ENCODE results near the gene ADSS1. TPM values are rescaled to one million over a fixed set of nuclear protein-coding genes. Genes with fewer than 3 reads are reported as not detected.
A peak's percentile ranks its signal among the peaks of the same experiment; 100 is the strongest.

ADSS1 gene
- total RNA-seq, 1 experiment from 2014 or later: 0.84 TPM

DNA sequence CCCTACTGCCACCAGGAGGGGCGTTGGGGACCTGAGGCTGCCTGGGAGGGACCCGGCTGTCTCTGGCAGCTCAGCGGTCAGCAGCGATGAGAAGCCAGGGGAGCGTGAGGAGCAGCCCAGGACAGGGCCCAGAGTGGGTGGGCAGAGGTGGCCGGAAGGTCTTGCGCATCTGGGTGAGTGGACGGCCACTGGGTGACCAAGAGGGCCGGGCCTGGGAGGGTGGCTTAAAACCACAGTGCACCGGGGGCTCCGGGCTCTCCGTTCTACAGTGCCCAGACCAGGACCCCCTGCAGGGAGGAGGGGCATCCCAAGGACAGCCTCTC is 24.6 kb upstream of the ADSS1 start:
- DNase-seq (ENCODE audit: low read depth): no peak

DNA sequence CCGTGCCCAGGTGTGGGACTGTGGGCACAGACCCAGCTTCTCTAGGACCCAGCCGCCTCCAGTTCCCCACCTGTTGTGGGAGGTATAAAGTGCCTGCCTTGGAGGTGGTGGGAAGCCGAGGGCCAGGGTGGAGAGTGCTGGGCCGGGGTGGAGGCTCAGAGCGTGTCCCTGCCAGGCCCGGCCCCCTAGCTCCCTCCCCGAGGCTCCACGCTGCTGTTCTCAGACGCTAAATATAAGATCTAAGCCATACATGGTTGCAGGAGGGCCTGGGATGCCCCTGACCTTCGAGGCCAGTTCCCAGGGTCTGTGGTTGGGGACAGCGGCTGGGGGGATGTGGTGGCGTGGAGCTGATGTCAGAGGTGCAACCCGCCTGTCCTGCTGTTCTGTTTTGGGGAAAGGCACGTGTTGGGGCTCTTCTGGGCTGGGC is 23.8 kb upstream of the ADSS1 start:
- DNase-seq (ENCODE audit: low read depth): no peak

DNA sequence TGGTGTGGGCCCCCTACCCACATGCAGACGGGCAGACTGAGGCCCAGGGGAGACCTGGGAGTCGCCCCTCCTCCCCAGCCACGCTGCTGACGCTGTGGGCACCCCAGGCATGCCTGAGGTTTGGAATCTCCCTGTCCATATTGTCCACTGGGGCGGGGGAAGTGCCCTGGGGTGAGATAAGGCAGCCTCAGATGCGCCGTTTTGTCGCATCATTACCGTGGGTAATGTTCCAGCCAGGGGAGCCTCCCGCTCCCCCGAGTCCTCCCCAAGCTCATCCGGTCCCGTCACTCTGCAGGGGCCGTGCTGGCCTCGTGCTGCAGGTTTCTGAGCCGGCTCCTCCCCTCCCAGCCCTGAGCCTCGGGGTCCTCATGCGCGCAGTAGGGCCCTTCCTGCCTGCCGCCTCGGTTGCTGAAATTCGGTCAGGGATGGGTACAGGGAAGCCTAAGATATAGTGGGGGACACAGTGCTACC is 23.2 kb upstream of the ADSS1 start:
- no peak for DNase-seq (ENCODE audit: low read depth)

DNA sequence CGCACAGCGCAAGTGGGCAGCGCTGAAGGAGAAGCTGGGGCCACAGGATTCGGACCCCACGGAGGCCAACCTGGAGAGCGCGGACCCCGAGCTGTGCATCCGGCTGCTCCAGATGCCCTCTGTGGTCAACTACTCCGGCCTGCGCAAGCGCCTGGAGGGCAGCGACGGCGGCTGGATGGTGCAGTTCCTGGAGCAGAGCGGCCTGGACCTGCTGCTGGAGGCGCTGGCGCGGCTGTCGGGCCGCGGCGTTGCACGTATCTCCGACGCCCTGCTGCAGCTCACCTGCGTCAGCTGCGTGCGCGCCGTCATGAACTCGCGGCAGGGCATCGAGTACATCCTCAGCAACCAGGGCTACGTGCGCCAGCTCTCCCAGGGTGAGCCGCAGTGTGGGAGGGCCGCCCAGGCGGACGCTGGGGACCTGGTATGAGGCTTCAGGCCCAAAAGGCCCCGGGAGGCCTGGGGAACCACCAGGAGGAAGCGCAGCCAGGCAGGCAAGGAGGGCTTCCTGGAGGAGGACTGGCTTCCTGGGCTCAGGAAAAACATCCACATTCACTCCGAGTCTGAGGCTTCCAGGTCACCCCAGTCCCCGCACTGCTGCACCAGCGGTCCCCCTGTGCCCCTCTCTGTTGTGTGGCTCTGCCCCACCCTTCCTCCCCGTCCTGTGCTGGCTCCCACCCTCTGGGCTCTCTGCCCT is 22.5 kb upstream of the ADSS1 start:
- DNase-seq (ENCODE audit: low read depth): no peak

DNA sequence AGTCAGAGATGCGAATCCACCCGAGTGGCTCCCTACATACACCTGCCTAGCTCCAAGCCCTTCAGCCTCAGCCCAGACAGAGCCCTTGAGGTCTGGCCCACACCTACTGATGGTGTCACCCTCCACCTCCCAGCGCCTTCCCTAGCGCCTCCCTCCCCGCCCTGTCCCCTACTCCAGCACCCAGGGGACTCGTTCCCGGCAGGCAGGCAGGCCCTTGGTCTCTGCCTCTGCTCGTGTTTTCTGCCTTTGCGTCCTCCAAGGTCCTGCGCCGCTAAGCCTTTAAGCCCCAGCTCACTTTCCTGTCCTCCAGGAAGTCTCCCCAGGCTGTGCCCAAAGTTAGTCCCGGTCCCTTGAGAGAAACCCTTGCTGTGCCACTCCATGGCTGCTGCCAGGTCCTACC is 21.9 kb upstream of the ADSS1 start:
- DNase-seq (ENCODE audit: low read depth): no peak

DNA sequence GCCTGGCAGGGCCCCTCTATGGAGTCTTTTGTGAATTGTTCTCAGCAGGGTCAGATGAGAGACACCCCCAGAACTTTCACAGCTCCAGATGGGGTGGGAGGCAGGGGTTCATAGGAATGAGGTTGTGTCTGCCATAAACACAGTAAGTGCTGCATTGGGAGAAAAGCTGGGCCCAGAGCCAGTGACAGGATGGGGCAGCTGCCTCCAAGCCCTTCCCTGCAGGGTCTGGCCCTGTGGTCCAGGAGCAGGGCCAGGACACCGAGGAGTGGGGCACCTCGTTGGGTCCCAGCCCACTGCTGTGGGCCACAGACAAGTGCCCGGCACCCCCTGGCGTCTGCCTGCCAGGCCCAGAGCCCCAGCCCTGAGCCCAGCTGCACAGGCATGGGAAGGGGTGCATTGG is 21.4 kb upstream of the ADSS1 start:
- no peak for DNase-seq (ENCODE audit: low read depth)

DNA sequence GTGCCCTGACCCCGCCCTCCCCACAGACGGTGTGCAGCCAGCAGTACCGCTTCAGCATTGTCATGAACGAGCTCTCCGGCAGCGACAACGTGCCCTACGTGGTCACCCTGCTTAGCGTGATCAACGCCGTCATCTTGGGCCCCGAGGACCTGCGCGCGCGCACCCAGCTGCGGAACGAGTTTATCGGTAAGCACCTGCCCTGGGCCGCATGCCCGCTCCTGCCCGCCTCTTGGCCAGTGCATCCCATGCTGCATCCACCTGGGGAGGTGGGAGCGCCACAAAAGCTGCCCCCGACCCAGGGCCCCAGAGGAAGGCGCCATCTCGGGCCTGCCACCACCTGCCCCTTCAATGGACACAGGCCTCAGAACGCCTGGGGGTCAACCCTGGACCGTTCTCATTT is 20.8 kb upstream of the ADSS1 start:
- no peak for DNase-seq (ENCODE audit: low read depth)

DNA sequence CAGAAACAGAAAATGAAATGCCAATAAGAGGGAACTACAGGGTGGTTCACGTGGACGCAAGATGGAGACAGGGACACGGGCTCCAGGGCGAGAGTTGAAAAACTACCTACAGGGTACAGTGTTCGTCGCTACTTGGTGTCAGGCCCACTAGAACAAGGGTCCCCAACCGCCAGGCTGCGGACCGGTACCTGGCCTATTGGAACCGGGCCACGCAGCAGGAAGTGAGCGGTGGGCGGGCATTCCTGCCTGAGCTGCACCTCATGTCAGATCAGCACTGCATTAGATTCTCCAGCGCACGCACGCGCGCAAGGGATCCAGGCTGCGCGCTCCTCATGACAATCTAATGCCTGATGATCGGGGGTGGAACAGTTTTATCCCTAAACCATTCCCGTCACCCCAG is 19.8 kb upstream of the ADSS1 start:
- no peak for DNase-seq (ENCODE audit: low read depth)

DNA sequence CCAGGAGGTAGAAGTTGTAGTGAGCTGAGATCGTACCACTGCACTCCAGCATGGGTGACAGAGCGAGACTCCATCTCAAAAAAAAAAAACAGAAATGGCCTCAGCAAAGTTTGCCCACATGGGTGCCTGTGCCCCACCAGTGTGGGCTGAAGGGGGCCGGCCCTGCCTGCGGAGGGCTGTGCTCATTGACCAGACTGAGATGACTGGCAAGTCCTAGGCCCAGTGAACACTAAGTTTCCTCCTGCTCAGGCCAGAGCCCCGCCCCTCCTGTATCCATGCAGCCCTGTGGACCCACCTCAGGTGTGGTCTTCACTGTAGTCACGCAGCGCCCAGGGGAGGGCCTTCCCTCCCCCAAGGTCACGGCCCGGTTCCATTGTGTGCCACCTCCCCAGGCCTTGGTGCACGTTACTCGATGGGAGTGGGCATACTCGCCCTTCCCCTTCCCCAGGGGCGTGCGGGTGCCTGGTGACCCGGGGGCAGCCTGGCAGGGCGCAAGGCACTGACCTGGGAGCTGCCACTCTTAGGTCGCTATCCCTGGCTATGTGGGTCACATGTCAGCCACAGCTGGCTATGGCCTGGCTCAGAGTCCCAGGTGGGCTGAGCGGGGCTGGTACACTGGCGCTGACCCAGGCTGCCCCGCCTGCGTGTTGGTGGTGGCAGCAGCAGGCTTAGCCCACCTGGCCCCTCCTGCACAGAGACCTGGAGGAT is 18.5 kb upstream of the ADSS1 start:
- no peak for DNase-seq (ENCODE audit: low read depth)

DNA sequence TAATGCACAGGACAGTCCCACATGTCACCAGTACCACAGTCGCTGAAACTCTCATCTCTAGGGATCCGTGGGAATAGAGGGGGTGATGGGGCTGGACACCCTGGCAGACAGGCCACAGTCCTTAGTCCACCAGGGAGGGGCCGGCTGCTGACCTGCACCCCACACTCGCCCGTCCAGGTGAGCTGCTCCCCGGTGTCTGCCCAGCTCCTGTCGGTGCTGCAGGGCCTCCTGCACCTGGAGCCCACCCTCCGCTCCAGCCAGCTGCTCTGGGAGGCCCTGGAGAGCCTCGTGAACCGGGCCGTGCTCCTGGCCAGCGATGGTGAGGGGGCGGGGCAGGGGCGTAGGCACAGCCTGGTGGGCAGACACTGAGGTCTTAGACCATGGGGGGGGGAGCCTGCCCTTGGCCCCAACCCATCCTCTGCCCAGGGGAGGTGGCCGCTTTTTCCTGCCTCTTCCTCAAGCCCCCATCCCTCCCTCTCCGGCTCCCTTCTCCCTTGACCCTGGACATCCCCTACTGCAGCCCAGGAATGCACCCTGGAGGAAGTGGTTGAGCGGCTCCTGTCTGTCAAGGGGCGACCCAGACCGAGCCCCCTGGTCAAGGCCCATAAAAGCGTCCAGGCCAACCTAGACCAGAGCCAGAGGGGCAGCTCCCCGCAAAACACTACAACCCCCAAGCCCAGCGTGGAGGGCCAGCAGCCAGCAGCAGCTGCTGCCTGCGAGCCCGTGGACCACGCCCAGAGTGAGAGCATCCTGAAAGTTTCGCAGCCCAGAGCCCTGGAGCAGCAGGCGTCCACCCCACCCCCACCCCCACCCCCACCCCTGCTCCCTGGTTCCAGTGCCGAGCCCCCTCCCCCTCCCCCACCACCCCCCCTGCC is 17.1 kb upstream of the ADSS1 start:
- DNase-seq (ENCODE audit: low read depth): no peak

DNA sequence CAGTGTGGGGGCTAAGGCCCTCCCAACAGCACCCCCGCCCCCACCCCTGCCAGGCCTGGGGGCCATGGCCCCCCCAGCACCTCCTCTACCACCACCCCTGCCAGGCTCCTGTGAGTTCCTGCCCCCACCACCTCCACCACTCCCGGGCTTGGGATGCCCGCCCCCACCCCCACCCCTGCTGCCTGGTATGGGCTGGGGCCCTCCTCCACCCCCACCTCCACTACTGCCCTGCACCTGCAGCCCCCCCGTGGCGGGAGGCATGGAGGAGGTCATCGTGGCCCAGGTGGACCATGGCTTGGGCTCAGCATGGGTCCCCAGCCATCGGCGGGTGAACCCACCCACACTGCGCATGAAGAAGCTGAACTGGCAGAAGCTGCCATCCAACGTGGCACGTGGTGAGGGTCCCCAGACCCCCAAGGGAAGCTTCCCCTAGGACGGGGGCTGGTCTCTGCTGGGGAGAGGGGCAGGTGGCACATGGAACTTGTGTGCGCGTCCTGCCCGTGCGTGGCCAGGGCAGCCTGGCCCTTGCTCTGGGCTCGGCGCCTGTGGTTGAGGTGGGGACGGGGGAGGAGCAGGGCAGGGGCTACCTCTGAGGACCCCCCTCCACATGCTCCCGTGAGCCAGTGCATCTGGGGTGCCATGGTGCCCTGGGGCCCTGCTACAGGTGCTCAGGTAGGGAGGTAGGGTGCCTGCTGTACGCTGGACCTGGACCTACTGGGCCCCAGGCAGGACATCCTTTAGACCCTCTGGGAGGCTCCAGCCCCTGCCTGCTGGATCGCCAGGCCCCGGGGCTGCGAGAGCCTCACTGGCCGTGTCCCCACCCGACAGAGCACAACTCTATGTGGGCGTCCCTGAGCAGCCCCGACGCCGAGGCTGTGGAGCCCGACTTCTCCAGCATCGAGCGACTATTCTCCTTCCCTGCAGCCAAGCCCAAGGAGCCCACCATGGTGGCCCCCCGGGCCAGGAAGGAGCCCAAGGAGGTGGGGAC is 16.1 kb upstream of the ADSS1 start:
- DNase-seq (ENCODE audit: low read depth): no peak

DNA sequence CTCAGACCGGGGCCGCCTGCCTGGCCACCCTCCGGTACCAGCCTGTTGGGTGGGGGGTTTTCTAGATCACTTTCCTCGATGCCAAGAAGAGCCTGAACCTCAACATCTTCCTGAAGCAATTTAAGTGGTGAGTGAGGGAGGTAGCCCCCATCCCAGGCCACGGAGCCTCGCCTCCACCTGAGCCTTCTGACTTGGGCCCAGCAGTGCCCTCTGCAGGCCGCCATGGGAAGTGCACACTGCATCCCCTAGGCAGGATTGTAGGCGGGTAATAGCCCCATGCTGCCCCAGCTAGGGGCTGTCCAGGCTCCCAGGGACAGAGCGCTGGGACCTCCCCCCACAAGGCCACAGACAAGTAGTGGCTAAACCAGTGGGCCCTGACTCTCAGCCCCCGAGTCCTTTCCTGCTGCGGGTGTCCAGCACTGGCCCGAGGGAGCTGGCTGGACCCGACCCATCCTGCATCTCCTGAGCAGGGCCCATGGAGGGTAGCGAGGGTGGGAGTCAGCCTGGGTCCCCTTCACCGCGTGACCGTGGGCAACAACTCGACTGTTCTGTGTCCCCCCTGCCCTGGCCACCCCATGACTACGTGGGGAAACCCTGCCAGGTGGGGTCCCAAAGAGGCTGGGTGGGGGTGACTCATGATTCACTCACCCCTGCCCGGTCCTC is 15.3 kb upstream of the ADSS1 start:
- DNase-seq (ENCODE audit: low read depth): peak; percentile 54

DNA sequence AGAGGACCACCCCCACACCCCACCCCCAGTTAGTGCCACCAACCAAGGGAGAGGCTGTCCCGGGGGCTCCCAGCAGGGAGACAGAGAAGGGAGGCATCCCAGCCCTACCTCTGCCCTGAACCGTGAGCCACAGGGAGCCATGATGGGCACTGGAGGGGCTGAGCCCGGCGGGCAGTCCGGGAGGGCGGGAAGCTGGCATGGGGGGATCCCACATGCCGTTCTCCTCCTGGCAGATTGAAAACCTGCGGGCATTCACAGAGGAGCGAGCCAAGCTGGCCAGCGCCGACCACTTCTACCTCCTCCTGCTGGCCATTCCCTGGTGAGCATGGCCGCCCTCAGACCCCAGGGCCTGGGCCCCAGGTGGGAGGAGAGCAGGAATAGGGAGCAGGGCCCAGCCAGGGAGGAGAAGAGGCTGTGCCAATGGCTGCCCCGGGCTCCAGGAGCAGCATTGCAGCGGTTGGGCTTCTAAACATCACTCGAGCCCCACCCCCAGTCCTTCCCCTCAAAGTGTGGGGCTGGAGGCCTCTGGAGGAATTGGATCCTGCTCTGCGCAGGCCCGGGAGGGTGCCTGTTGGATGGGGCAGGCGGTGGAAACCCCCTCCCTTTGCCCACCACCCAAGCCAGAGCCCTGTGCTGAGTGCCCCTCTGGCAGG is 14.5 kb upstream of the ADSS1 start:
- no peak for DNase-seq (ENCODE audit: low read depth)

DNA sequence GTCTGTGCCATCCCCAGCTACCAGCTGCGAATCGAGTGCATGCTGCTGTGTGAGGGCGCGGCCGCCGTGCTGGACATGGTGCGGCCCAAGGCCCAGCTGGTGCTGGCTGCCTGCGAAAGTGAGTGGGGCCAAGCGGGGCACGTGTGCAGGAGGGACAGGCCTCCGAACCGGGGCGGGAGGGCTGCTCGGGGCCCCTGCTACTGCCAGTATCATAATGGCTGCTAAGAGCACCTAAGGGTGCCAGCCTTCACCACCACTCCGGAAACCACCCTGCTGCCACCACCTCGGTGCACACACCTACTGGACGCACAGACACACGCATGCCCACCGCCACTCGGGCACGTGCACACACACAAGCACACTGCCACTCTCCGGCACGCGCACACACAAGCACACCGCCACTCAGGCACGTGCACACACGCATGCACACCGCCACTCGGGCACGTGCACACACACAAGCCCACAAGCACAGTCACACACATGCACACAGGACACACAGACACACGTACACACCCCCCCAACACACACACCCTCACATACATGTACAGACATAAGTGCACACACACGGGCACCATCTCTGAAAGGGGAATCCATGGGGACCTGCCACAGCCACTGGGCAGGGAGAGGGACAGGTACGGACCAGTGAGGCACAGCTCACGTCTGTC is 13.8 kb upstream of the ADSS1 start:
- no peak for DNase-seq (ENCODE audit: low read depth)

DNA sequence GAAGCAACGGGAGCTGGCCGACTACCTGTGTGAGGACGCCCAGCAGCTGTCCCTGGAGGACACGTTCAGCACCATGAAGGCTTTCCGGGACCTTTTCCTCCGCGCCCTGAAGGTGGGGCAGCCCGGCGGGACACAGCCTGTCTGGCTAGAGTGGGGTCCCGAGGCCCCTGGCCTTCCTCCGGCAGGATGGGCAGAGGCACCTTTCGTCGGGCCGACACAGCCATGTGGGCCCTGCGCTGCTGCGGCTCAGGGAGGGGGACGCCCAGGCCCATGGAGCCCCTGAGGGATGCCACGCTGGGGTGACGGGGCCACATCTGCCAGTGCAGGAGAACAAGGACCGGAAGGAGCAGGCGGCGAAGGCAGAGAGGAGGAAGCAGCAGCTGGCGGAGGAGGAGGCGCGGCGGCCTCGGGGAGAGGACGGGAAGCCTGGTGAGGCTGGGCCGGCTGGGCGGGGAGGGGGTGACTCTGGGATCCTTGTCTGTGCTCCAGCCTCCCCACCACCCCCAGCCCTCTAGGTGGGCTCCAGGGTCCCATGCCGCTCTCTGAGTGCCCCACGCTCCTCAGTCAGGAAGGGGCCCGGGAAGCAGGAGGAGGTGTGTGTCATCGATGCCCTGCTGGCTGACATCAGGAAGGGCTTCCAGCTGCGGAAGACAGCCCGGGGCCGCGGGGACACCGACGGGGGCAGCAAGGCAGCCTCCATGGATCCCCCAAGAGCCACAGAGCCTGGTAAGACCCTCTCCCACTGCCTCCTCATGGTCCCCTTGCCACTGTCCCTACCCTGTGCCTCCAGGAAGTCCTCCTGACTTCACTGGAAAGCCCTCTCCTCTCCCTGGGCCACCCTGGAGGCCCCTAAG is 10.9 kb upstream of the ADSS1 start:
- DNase-seq (ENCODE audit: low read depth): no peak

DNA sequence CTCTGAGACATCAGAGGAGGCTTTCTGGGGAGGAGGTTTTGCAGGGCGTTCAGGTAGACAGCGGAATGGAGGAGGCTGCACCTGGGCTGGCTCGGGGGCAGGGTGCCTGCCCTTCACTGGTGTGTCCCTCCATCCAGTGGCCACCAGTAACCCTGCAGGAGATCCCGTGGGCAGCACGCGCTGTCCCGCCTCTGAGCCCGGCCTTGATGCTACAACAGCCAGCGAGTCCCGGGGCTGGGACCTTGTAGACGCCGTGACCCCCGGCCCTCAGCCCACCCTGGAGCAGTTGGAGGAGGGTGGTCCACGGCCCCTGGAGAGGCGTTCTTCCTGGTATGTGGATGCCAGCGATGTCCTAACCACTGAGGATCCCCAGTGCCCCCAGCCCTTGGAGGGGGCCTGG is 10.0 kb upstream of the ADSS1 start:
- no peak for DNase-seq (ENCODE audit: low read depth)

DNA sequence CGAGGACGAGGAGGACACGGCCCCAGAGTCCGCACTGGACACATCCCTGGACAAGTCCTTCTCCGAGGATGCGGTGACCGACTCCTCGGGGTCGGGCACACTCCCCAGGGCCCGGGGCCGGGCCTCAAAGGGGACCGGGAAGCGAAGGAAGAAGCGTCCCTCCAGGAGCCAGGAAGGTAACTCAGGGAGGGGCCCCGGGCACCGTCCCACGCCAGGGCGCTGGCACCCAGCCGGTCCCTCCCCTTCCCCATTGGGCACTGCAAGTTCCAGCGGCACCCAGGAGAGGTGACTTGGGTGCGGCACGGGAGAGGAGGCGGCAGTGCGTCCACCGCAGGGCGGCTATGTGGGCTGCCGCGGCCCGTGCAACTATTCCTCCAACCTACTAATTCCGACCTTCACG is 9.3 kb upstream of the ADSS1 start:
- no peak for DNase-seq (ENCODE audit: low read depth)

DNA sequence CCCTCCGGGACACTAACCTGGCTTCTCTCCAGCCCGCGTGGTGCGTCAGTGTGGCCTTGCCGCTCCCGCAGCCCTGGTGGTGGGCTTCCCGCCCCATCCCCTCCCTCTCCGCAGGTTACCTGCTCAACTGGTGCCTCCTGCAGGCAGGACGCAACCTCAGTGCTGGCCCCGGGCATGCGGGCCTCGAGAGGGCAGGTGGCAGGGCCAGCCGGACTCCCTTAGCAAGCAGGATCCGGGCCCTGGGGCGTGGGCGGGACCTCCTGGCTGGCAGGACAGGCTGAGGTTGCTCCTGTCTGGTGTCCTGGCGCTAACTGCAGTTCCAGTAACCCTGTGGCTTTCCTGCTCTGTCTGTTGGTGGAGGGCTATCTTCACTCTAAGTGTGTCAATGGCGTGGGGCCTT is 8.6 kb upstream of the ADSS1 start:
- no peak for DNase-seq (ENCODE audit: low read depth)

DNA sequence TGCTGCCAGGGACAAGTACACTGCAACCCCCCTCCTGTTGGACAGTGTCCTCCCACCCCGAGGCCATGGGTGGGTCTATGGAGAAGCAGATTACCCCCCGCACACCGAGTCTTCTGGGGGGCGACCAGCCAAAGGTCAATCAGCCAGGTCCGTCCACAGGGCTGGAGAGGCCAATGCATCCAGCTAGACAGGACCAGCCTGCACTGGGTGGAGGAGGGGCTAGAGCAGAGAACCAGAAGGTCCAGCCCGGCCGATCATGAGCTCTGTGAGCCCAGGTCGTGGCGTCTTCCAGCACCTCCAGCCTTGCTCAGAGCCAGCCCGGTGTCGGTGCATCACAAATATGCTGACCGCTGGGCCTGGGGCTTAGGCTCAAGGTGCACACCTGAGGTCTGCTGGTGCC is 8.2 kb upstream of the ADSS1 start:
- DNase-seq (ENCODE audit: low read depth): no peak
